Endodermal cell (in vitro differentiated cells): Measurements from ENCODE around the gene SLC31A1. TPM values are rescaled to one million over a fixed set of nuclear protein-coding genes. Genes with fewer than 3 reads are reported as not detected.

Experiments used
- DNase-seq: peaks from one replicate; pipeline ENCODE4 v3.0.0-alpha.2; 2017
- H3K27ac ChIP-seq: 2 replicates; pipeline ENCODE4 v1.5.1; 2013; ENCODE audit warnings: mild to moderate bottlenecking, low read depth, low read length, moderate library complexity
- H3K27me3 ChIP-seq: 2 replicates; pipeline ENCODE4 v1.6.1; 2013; ENCODE audit warnings: mild to moderate bottlenecking, low read length, moderate library complexity; ENCODE audit not compliant: insufficient read depth, control insufficient read depth, poor library complexity, severe bottlenecking
- H3K36me3 ChIP-seq: 2 replicates; pipeline ENCODE4 v1.7.0; 2013; ENCODE audit warnings: mild to moderate bottlenecking, low read length, moderate library complexity; ENCODE audit not compliant: control insufficient read depth, insufficient read depth
- H3K4me1 ChIP-seq: one replicate; pipeline ENCODE4 v1.7.0; 2013; ENCODE audit warnings: low read length; ENCODE audit not compliant: control insufficient read depth, insufficient read depth
- H3K4me3 ChIP-seq: 2 replicates; pipeline ENCODE4 v1.5.1; 2013; ENCODE audit warnings: mild to moderate bottlenecking, low read length, moderate library complexity
- H3K9ac ChIP-seq: 2 replicates; pipeline ENCODE4 v1.6.1; 2013; ENCODE audit warnings: mild to moderate bottlenecking, low read length, moderate library complexity; ENCODE audit not compliant: poor library complexity, severe bottlenecking; ENCODE audit errors: extremely low read depth
- H3K9me3 ChIP-seq: 2 replicates; pipeline ENCODE4 v1.6.1; 2013; ENCODE audit warnings: mild to moderate bottlenecking, low read length, moderate library complexity; ENCODE audit not compliant: control insufficient read depth
- H3K27ac Mint-ChIP-seq: 2 replicates; pipeline ENCODE4 v1.8.0; 2020; ENCODE audit warnings: mixed read lengths
- H3K27me3 Mint-ChIP-seq: 2 replicates; pipeline ENCODE4 v1.8.0; 2021; ENCODE audit warnings: mild to moderate bottlenecking, mixed read lengths; ENCODE audit not compliant: insufficient read depth
- H3K36me3 Mint-ChIP-seq: 2 replicates; pipeline ENCODE4 v1.8.0; 2020; ENCODE audit warnings: low read depth, mixed read lengths
- H3K4me1 Mint-ChIP-seq: 2 replicates; pipeline ENCODE4 v1.8.0; 2020; ENCODE audit warnings: mixed read lengths
- H3K4me3 Mint-ChIP-seq: 2 replicates; pipeline ENCODE4 v1.8.0; 2020; ENCODE audit warnings: mild to moderate bottlenecking, moderate library complexity, mixed read lengths
- H3K9me3 Mint-ChIP-seq: 2 replicates; pipeline ENCODE4 v1.8.0; 2020; ENCODE audit warnings: mild to moderate bottlenecking, mixed read lengths
- WGBS, 2 experiments: methylation state at CpG; one replicate each; pipeline versions ENCODE4 v1.1.5 to v1.1.7; 2013; ENCODE audit warnings: missing lambda C conversion rate in 2 of 2, mixed read lengths in 1 of 2; ENCODE audit not compliant: insufficient coverage in 1 of 2, insufficient read length in 1 of 2; 5-methylcytosine and 5-hydroxymethylcytosine counted together
- total RNA-seq, 2 donors: library from RNA; stranded (reverse); fragmentation: NEBNext Ultra II Directional in 1 of 2; extraction: Animal tissue kit (Norgen Biotek cat#: 25700) in 1 of 2; gene quantifications; 2 replicates in 1 of 2; 3 replicates in 1 of 2; pipeline ENCODE4 v1.2.1, GENCODE V29; 2021
- TF ChIP-seq, protein P1 (sequence below): fragments of 200-600 bp; sonication (generic); conservative IDR thresholded peaks from 2 replicates; pipeline ENCODE4 v1.5.0; 2021; ENCODE audit warnings: antibody characterized with exemption, mild to moderate bottlenecking

Gene SLC31A1
- total RNA-seq, 2 donors from 2014 or later: 29.1 to 32.4 TPM

DNA sequence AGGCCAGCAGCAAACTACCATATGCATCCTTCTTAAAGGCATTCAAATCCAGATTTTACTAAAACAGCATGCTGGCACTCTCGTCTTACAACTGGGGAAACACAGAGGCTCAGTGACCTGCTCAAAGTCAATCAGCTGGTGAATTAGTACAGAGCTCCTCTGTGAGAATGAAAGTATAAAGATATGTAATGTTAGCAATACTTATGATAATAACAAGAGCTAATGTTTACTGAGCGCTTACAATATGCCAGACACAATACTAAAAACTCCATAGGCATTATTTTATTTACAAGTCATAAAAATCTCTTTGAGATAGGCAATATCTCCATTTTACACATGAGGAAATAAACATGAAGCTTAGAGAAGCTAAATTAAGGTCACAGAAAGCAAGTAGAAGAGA lies 28.9 kb upstream of the SLC31A1 start:
- no peaks in the 10 kb centered on the region for H3K27me3 ChIP-seq
- TF ChIP-seq, protein P1, sequence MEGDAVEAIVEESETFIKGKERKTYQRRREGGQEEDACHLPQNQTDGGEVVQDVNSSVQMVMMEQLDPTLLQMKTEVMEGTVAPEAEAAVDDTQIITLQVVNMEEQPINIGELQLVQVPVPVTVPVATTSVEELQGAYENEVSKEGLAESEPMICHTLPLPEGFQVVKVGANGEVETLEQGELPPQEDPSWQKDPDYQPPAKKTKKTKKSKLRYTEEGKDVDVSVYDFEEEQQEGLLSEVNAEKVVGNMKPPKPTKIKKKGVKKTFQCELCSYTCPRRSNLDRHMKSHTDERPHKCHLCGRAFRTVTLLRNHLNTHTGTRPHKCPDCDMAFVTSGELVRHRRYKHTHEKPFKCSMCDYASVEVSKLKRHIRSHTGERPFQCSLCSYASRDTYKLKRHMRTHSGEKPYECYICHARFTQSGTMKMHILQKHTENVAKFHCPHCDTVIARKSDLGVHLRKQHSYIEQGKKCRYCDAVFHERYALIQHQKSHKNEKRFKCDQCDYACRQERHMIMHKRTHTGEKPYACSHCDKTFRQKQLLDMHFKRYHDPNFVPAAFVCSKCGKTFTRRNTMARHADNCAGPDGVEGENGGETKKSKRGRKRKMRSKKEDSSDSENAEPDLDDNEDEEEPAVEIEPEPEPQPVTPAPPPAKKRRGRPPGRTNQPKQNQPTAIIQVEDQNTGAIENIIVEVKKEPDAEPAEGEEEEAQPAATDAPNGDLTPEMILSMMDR: no peak
- no peaks in the 10 kb centered on the region for H3K4me1 Mint-ChIP-seq

DNA sequence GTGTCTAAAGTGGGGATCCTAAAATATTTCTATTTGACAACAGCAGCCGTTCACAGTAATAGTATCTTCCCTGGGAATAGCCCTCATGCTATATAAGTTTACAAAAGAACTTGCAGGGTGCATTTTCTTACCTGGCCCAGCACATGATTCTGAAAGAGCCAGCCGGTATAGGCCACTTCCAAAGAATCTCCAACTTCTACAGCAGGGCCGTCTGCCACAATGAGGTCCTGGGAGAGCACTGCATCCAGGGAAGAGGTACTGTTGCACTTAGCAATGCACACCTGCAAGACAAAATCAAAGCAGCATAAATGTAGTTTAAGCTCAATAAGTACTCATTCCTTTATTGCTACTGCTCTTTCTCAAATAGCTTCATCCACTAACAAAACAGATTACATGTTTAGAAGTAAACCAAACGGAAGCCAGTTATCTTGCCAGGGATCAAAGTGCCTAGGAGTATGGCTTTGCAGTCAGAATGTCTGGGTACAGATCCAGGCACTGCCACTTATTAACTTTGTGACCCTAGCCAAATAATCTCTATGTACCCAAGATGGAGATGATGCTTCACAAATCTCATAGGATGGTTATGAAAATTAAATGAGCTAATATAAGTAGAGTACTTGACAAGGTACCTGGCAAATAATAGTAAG lies 21.5 kb upstream of the SLC31A1 start:
- no peaks in the 10 kb centered on the region for H3K9me3 Mint-ChIP-seq
- Histone ChIP-seq H3K36me3 (peaks cover 65% of the 10 kb centered on the region), H3K4me3 (no peak overlapping the region), H3K9ac (no peak overlapping the region), H3K27me3 (no peaks in the 10 kb centered on the region), H3K27ac (no peak overlapping the region), H3K4me1 (no peaks in the 10 kb centered on the region), H3K9me3 (no peaks in the 10 kb centered on the region)
- H3K4me1 Mint-ChIP-seq: no peaks in the 10 kb centered on the region
- TF ChIP-seq, protein P1: no peak
- H3K4me3 Mint-ChIP-seq: no peak overlapping the region
- DNase-seq: no peak
- 95 to 100% methylated on average over 2 to 4 of the region's 4 CpGs for WGBS, 2 experiments
- no peaks in the 10 kb centered on the region for H3K27me3 Mint-ChIP-seq
- H3K27ac Mint-ChIP-seq: no peak overlapping the region
- H3K36me3 Mint-ChIP-seq: peaks cover 69% of the 10 kb centered on the region

More for the DNA sequence above, 28.9 kb upstream of the SLC31A1 start:
- Histone ChIP-seq H3K27ac (no peak overlapping the region), H3K4me3 (no peak overlapping the region), H3K9ac (no peak overlapping the region), H3K36me3 (peaks cover 66% of the 10 kb centered on the region), H3K4me1 (peaks cover 3% of the 10 kb centered on the region), H3K9me3 (no peaks in the 10 kb centered on the region)
- Mint-ChIP-seq H3K9me3 (no peaks in the 10 kb centered on the region), H3K4me3 (no peak overlapping the region), H3K27ac (no peak overlapping the region), H3K36me3 (peaks cover 27% of the 10 kb centered on the region), H3K27me3 (no peaks in the 10 kb centered on the region)
- no peak for DNase-seq
- 52 to 100% methylated on average over 1 to 2 of the region's 2 CpGs for WGBS, 2 experiments

DNA sequence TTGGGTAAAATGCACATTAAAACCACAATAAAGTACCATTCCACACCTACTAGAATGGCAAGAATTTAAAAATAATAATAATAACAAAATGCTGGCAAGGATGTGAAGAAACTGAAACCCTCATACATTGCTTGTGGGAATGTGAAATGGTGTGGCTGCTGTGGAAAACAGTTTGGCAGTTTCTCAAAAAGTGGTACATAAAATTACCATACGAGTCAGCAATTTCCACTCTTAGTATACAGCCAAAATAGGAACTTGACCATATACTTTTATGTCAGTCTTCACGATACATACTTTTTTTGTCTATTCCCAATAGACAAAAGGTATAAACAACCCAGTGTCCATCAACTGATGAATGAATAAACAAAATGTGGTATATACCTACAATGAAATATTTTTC lies 15.9 kb upstream of the SLC31A1 start:
- H3K9me3 ChIP-seq: no peaks in the 10 kb centered on the region
- no peak overlapping the region for H3K9ac ChIP-seq
- H3K27me3 ChIP-seq: no peaks in the 10 kb centered on the region
- no peak overlapping the region for H3K27ac Mint-ChIP-seq
- H3K36me3 Mint-ChIP-seq: peaks cover 59% of the 10 kb centered on the region
- peaks cover 9% of the 10 kb centered on the region for H3K4me1 ChIP-seq
- no peak overlapping the region for H3K4me3 ChIP-seq
- no peak for DNase-seq
- no peak overlapping the region for H3K27ac ChIP-seq
- H3K4me1 Mint-ChIP-seq: peaks cover 8% of the 10 kb centered on the region
- H3K27me3 Mint-ChIP-seq: no peaks in the 10 kb centered on the region
- peaks cover 52% of the 10 kb centered on the region for H3K36me3 ChIP-seq
- no peak overlapping the region for H3K4me3 Mint-ChIP-seq
- WGBS, 2 experiments: 86% methylated on average over 2 of the region's 2 CpGs; no CpG with 5 or more reads in 1 of the 2 experiments
- TF ChIP-seq, protein P1: no peak
- H3K9me3 Mint-ChIP-seq: no peaks in the 10 kb centered on the region
